Smooth muscle cell (in vitro differentiated cells): ENCODE measurements around the gene SS18. TPM values are rescaled to one million over a fixed set of nuclear protein-coding genes. Genes with fewer than 3 reads are reported as not detected.
"Not testable (repeated sequence)": the region's sequence is repeated elsewhere in the genome, so short reads cannot be mapped to it uniquely, and the experiment has no call there.

Experiments
- DNase-seq: peaks from one replicate; lab custom pipeline; 2025; ENCODE audit not compliant: unreplicated experiment; lab: John Stamatoyannopoulos, UW
- H2AFZ ChIP-seq: fragments of 200-600 bp; sonication (generic); 2 replicates; pipeline ENCODE4 v1.6.0; 2016; ENCODE audit warnings: antibody characterized with exemption, low read depth, mild to moderate bottlenecking
- H3F3A ChIP-seq: fragments of 200-600 bp; sonication (generic); 2 replicates; pipeline ENCODE4 v1.6.0; 2017; ENCODE audit warnings: antibody characterized with exemption, low read depth
- H3K27ac ChIP-seq: fragments of 200-600 bp; sonication (generic); 2 replicates; pipeline ENCODE4 v1.5.1; 2016; ENCODE audit warnings: low read depth, mild to moderate bottlenecking
- H3K27me3 ChIP-seq: fragments of 200-600 bp; sonication (generic); 2 replicates; pipeline ENCODE4 v1.6.1; 2016; ENCODE audit warnings: low read depth, mild to moderate bottlenecking
- H3K36me3 ChIP-seq: fragments of 200-600 bp; sonication (generic); 2 replicates; pipeline ENCODE4 v1.5.1; 2016; ENCODE audit warnings: low read depth
- H3K4me1 ChIP-seq: fragments of 200-600 bp; sonication (generic); 2 replicates; pipeline ENCODE4 v1.5.1; 2016; ENCODE audit warnings: low read depth
- H3K4me2 ChIP-seq: fragments of 200-600 bp; sonication (generic); 2 replicates; pipeline ENCODE4 v1.6.0; 2016; ENCODE audit warnings: mild to moderate bottlenecking
- H3K4me3 ChIP-seq: fragments of 200-600 bp; sonication (generic); 2 replicates; pipeline ENCODE4 v1.5.1; 2016; ENCODE audit warnings: mild to moderate bottlenecking
- H3K79me2 ChIP-seq: fragments of 200-600 bp; sonication (generic); 2 replicates; pipeline ENCODE4 v1.6.0; 2016; ENCODE audit warnings: low read depth, mild to moderate bottlenecking
- H3K9ac ChIP-seq: fragments of 200-600 bp; sonication (generic); 2 replicates; pipeline ENCODE4 v1.6.0; 2016; ENCODE audit warnings: low read depth
- H3K9me3 ChIP-seq: fragments of 200-600 bp; sonication (generic); replicated peaks from 2 replicates; pipeline ENCODE4 v1.5.1; 2016; ENCODE audit warnings: low read depth
- H4K20me1 ChIP-seq: fragments of 200-600 bp; sonication (generic); 2 replicates; pipeline ENCODE4 v1.6.0; 2016; ENCODE audit warnings: low read depth
- CTCF ChIP-seq: fragments of 200-600 bp; sonication (generic); IDR thresholded peaks from 2 replicates; pipeline ENCODE4 v1.5.1; 2017; ENCODE audit warnings: borderline replicate concordance, mild to moderate bottlenecking, antibody characterized with exemption; ENCODE audit not compliant: insufficient read depth, poor library complexity, severe bottlenecking
- WGBS: methylation state at CpG from one replicate; pipeline ENCODE4 v1.1.7; 2016; ENCODE audit warnings: low lambda C conversion rate; 5-methylcytosine and 5-hydroxymethylcytosine counted together
- polyA plus RNA-seq: library from polyadenylated mRNA; unstranded; fragments of >200 nt; fragmentation: Nextera tagmentation; extraction: Ambion mirVana; gene quantifications from 2 replicates; pipeline ENCODE4 v1.2.1, GENCODE V29; 2016
- total RNA-seq: library from RNA; depleted of rRNA; stranded (reverse); fragments of >200 nt; gene quantifications from 2 replicates; pipeline ENCODE4 v1.2.3, GENCODE V29; 2014

The SS18 gene
- total and polyA plus RNA-seq, 2 experiments from 2014 or later = 109 to 180 TPM

DNA sequence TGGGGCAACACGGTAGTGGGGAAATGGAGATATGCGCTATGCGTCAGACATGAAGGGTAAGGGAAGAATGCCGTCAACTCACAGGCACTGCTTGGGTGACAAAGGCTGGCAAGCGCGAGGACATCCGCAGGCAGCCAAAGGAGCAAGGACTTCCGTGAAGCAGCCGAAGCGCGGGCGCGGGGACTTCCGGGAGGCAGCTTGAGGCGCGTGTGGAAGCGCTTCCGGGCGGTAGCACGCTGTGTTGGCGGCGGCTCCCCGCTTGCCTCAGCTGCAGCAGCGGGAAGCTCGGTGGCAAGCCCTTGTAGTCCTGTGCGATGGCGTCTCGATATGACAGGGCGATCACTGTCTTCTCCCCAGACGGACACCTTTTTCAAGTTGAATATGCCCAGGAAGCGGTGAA is 43.2 kb upstream of the SS18 start, which contains the start of gene PSMA8:
Gene PSMA8, plus strand, starts transcription at position 218 of the 400 bp plus-strand sequence. Its CDS starts 97 bp downstream, at position 315.
- no peak for TF ChIP-seq CTCF
- WGBS = 54% methylated on average over 31 of the region's 31 CpGs
- H4K20me1 ChIP-seq = no peaks in the 10 kb centered on the region
- no peak within 1 kb of the TSS for H3K27ac ChIP-seq
- H3K9me3 ChIP-seq = no peaks in the 10 kb centered on the region
- no peaks in the 10 kb centered on the region for H3K4me1 ChIP-seq
- no peak within 1 kb of the TSS for H3K9ac ChIP-seq
- peaks cover 44% of the 10 kb centered on the region for H3K27me3 ChIP-seq
- no peak for DNase-seq
- H3K4me2 ChIP-seq = no peak within 1 kb of the TSS
- no peaks in the 10 kb centered on the region for H3F3A ChIP-seq
- peak within 1 kb of the TSS; percentile 16 for H2AFZ ChIP-seq
- H3K4me3 ChIP-seq = no peak within 1 kb of the TSS
- no peaks in the 10 kb centered on the region for H3K36me3 ChIP-seq
- no peaks in the 10 kb centered on the region for H3K79me2 ChIP-seq

DNA sequence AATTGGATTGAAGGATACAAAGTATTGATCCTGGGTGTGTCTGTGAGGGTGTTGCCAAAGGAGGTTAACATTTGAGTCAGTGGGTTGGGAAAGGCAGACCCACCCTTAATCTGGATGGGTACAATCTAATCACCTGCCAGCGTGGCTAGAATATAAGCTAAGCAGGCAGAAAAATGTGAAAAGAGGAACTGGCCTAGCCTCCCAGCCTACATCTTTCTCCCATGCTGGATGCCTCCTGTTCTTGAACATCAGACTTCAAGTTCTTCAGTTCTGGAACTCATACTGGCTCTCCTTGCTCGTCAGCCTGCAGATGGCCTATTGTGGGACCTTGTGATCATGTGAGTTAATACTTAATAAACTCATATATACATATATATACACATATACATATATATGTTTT is 37.8 kb upstream of the SS18 start:
- H2AFZ ChIP-seq, H3K4me1 ChIP-seq, H3K27ac ChIP-seq, H3K4me2 ChIP-seq, H3K4me3 ChIP-seq, H3K36me3 ChIP-seq, H4K20me1 ChIP-seq, H3K79me2 ChIP-seq, H3K9ac ChIP-seq, DNase-seq, H3F3A ChIP-seq, H3K9me3 ChIP-seq: not testable (repeated sequence)
- 93% methylated on average over 2 of the region's 2 CpGs for WGBS
- peaks cover 18% of the 10 kb centered on the region for H3K27me3 ChIP-seq

DNA sequence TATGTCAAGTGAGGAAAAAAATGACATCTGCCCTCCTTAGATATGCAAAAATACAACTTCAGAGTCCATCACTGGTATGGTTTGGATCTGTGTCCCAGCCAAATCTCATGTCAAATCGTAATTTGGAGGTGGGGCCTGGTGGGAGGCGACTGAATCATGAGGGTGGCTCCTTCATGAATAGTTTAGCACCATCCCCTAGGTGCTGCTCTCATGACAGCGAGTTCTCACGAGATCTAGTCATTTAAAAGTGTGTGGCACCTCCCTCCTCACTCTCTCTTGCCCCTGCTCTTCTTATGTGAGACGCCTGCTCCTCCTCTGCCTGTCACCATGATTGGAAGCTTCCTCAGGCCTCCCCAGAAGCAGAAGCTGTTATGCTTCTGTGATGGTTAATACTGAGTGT is 37.4 kb upstream of the SS18 start:
- H3F3A ChIP-seq = no peaks in the 10 kb centered on the region
- WGBS = 75% methylated on average over 5 of the region's 5 CpGs
- no peaks in the 10 kb centered on the region for H4K20me1 ChIP-seq
- no peak overlapping the region for H3K9ac ChIP-seq
- peaks cover 18% of the 10 kb centered on the region for H3K27me3 ChIP-seq
- H3K4me3 ChIP-seq = no peak overlapping the region
- peaks cover 4% of the 10 kb centered on the region for H3K9me3 ChIP-seq
- no peaks in the 10 kb centered on the region for H3K79me2 ChIP-seq
- no peak for DNase-seq
- H3K36me3 ChIP-seq = no peaks in the 10 kb centered on the region
- TF ChIP-seq CTCF = no peak
- no peak overlapping the region for H3K27ac ChIP-seq
- H3K4me2 ChIP-seq = no peak overlapping the region
- H3K4me1 ChIP-seq = no peaks in the 10 kb centered on the region
- no peak overlapping the region for H2AFZ ChIP-seq

DNA sequence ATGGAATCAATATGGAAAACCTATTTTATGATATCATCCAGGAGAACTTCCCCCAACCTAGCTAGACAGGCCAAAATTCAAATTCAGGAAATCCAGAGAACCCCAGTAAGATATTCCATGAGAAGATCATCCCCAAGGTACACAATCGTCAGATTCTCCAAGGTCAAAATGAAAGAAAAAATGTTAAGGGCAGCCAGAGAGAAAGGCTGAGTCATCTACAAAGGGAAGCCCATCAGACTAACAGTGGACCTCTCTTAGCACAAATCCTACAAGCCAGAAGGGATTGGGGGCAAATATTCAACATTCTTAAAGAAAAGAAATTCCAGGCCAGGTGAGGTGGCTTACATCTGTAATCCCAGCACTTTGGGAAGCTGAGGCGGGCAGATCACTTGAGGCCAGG is 31.6 kb upstream of the SS18 start:
- H4K20me1 ChIP-seq, H3K4me1 ChIP-seq, DNase-seq, H3K27me3 ChIP-seq, H3K4me3 ChIP-seq, H3K9me3 ChIP-seq, H2AFZ ChIP-seq, H3K27ac ChIP-seq, H3F3A ChIP-seq, H3K9ac ChIP-seq, H3K36me3 ChIP-seq, H3K4me2 ChIP-seq, H3K79me2 ChIP-seq: not testable (repeated sequence)
- WGBS = 94% methylated on average over 2 of the region's 2 CpGs

DNA sequence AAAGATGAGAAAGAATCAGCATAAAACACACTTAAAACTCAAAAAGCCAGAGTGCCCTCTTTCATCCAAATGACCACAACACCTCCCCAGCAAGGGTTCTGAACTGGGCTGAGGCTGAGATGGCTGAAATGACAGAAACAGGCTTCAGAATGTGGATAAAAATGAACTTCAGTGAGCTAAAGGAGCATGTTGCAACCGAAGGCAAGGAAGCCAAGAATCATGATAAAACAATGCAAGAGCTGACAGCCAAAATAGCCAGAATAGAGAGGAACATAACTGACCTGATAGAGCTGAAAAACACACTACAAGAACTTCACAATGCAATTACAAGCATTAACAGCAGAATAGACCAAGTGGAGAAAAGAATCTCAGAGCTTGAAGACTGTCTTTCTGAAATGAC is 31.1 kb upstream of the SS18 start:
- no peak overlapping the region for H3K4me3 ChIP-seq
- peaks cover 4% of the 10 kb centered on the region for H3K9me3 ChIP-seq
- no peaks in the 10 kb centered on the region for H3K27me3 ChIP-seq
- H2AFZ ChIP-seq = no peak overlapping the region
- no peaks in the 10 kb centered on the region for H3K79me2 ChIP-seq
- H3K36me3 ChIP-seq = no peaks in the 10 kb centered on the region
- no peak overlapping the region for H3K9ac ChIP-seq
- H4K20me1 ChIP-seq = no peaks in the 10 kb centered on the region
- H3K4me2 ChIP-seq = no peak overlapping the region
- no peak for TF ChIP-seq CTCF
- no peak overlapping the region for H3K27ac ChIP-seq
- H3K4me1 ChIP-seq = no peaks in the 10 kb centered on the region
- DNase-seq = no peak
- 76% methylated on average over 1 of the region's 1 CpG for WGBS
- H3F3A ChIP-seq = no peaks in the 10 kb centered on the region
